ENCODE results near the gene FCRL6. TPM values are rescaled to one million over a fixed set of nuclear protein-coding genes. Genes with fewer than 3 reads are reported as not detected.
A peak's percentile ranks its signal among the peaks of the same experiment; 100 is the strongest.

The FCRL6 gene
- total and polyA plus RNA-seq, 2 experiments from 2014 or later = not detected

- in situ Hi-C loops (cut with MboI) = no loop called here
- no peak for TF ChIP-seq EZH2 (IDR thresholded peaks at IDR 0.05; ENCODE audit: insufficient read depth, poor library complexity, severe bottlenecking)
- no peak for TF ChIP-seq EZH2phosphoT487 (IDR thresholded peaks at IDR 0.05; ENCODE audit: insufficient read depth, low read depth)
- H4K20me1 ChIP-seq (ENCODE audit: insufficient read depth) = no peaks in the 10 kb centered on the region
- no peak for DNase-seq
- H3K9me2 ChIP-seq (ENCODE audit: insufficient read depth) = no peaks in the 10 kb centered on the region
- H3K79me2 ChIP-seq (ENCODE audit: insufficient read depth) = no peaks in the 10 kb centered on the region
- peaks cover 17% of the 10 kb centered on the region for H3K4me1 ChIP-seq (ENCODE audit: insufficient read depth)
- no peak overlapping the region for H3K4me3 ChIP-seq
- no peak overlapping the region; the same call in 1 of the 2 replicates for H2AFZ ChIP-seq
- no peak overlapping the region for H3K9ac ChIP-seq
- H3K27ac ChIP-seq = no peak overlapping the region
- no peaks in the 10 kb centered on the region for H3K27me3 ChIP-seq (replicated peaks; ENCODE audit: insufficient read depth)
- WGBS, 2 experiments (ENCODE audit: low coverage in 1 of 2, low lambda C conversion rate in 2 of 2, missing lambda C conversion rate in 2 of 2) = 97 to 98% methylated on average over 12 of the region's 12 CpGs
- no peaks in the 10 kb centered on the region for H3K9me3 ChIP-seq (ENCODE audit: low read depth)
- H3K4me2 ChIP-seq (ENCODE audit: unreplicated experiment) = peak overlapping the region; percentile 77
- H3K36me3 ChIP-seq (ENCODE audit: low read depth) = no peaks in the 10 kb centered on the region
- H3F3A ChIP-seq (ENCODE audit: insufficient read depth) = peaks cover 10% of the 10 kb centered on the region
Observed at GRCh38 chr1:159781992-159782391, 20.2 kb upstream of the FCRL6 start.

GRCh38 chr1:159783724-159784123 lies 18.4 kb upstream of the FCRL6 start:
- Histone ChIP-seq H3K9ac (no peak overlapping the region), H2AFZ (no peak overlapping the region), H3F3A (ENCODE audit: insufficient read depth) (peaks cover 10% of the 10 kb centered on the region), H3K9me2 (ENCODE audit: insufficient read depth) (no peaks in the 10 kb centered on the region), H3K4me1 (ENCODE audit: insufficient read depth) (peaks cover 17% of the 10 kb centered on the region), H3K4me2 (ENCODE audit: unreplicated experiment) (no peak overlapping the region), H3K9me3 (ENCODE audit: low read depth) (no peaks in the 10 kb centered on the region), H3K79me2 (ENCODE audit: insufficient read depth) (no peaks in the 10 kb centered on the region), H3K36me3 (ENCODE audit: low read depth) (no peaks in the 10 kb centered on the region), H3K27me3 (replicated peaks; ENCODE audit: insufficient read depth) (no peaks in the 10 kb centered on the region), H3K4me3 (no peak overlapping the region), H4K20me1 (ENCODE audit: insufficient read depth) (no peaks in the 10 kb centered on the region), H3K27ac (no peak overlapping the region)
- no peak for TF ChIP-seq EZH2phosphoT487 (IDR thresholded peaks at IDR 0.05; ENCODE audit: insufficient read depth, low read depth)
- no peak for TF ChIP-seq EZH2 (IDR thresholded peaks at IDR 0.05; ENCODE audit: insufficient read depth, poor library complexity, severe bottlenecking)
- DNase-seq = no peak
- WGBS, 2 experiments (ENCODE audit: low coverage in 1 of 2, low lambda C conversion rate in 2 of 2, missing lambda C conversion rate in 2 of 2) = 31 to 64% methylated on average over 1 of the region's 1 CpG
- in situ Hi-C loops (cut with MboI) = no loop called here

GRCh38 chr1:159786465-159786864 lies 15.7 kb upstream of the FCRL6 start:
- Histone ChIP-seq H3K4me1 (ENCODE audit: insufficient read depth) (peaks cover 3% of the 10 kb centered on the region; the same call in 1 of the 2 replicates), H4K20me1 (ENCODE audit: insufficient read depth) (no peaks in the 10 kb centered on the region), H3K4me2 (ENCODE audit: unreplicated experiment) (no peak overlapping the region), H3K36me3 (ENCODE audit: low read depth) (no peaks in the 10 kb centered on the region), H3F3A (ENCODE audit: insufficient read depth) (no peaks in the 10 kb centered on the region), H3K27me3 (replicated peaks; ENCODE audit: insufficient read depth) (no peaks in the 10 kb centered on the region), H3K9ac (no peak overlapping the region), H3K9me3 (ENCODE audit: low read depth) (no peaks in the 10 kb centered on the region), H3K9me2 (ENCODE audit: insufficient read depth) (no peaks in the 10 kb centered on the region), H2AFZ (no peak overlapping the region), H3K4me3 (no peak overlapping the region), H3K27ac (no peak overlapping the region), H3K79me2 (ENCODE audit: insufficient read depth) (no peaks in the 10 kb centered on the region)
- 32 to 34% methylated on average over 3 of the region's 3 CpGs for WGBS, 2 experiments (ENCODE audit: low coverage in 1 of 2, low lambda C conversion rate in 2 of 2, missing lambda C conversion rate in 2 of 2)
- in situ Hi-C loops (cut with MboI) = no loop called here
- TF ChIP-seq EZH2 (IDR thresholded peaks at IDR 0.05; ENCODE audit: insufficient read depth, poor library complexity, severe bottlenecking) (no peak), EZH2phosphoT487 (IDR thresholded peaks at IDR 0.05; ENCODE audit: insufficient read depth, low read depth) (no peak)
- no peak for DNase-seq

- no peaks in the 10 kb centered on the region for H3K9me3 ChIP-seq (ENCODE audit: low read depth)
- in situ Hi-C loops (cut with MboI) = no loop called here
- WGBS, 2 experiments (ENCODE audit: low coverage in 1 of 2, low lambda C conversion rate in 2 of 2, missing lambda C conversion rate in 2 of 2) = 35 to 42% methylated on average over 3 of the region's 3 CpGs
- H4K20me1 ChIP-seq (ENCODE audit: insufficient read depth) = no peaks in the 10 kb centered on the region
- peak; percentile 41 for DNase-seq
- no peak overlapping the region for H3K27ac ChIP-seq
- H3K4me3 ChIP-seq = no peak overlapping the region
- TF ChIP-seq EZH2phosphoT487 (IDR thresholded peaks at IDR 0.05; ENCODE audit: insufficient read depth, low read depth) = no peak
- no peak overlapping the region for H3K4me2 ChIP-seq (ENCODE audit: unreplicated experiment)
- H2AFZ ChIP-seq = no peak overlapping the region
- H3K36me3 ChIP-seq (ENCODE audit: low read depth) = no peaks in the 10 kb centered on the region
- H3K9ac ChIP-seq = no peak overlapping the region
- H3F3A ChIP-seq (ENCODE audit: insufficient read depth) = no peaks in the 10 kb centered on the region
- no peaks in the 10 kb centered on the region for H3K9me2 ChIP-seq (ENCODE audit: insufficient read depth)
- H3K27me3 ChIP-seq (replicated peaks; ENCODE audit: insufficient read depth) = no peaks in the 10 kb centered on the region
- H3K79me2 ChIP-seq (ENCODE audit: insufficient read depth) = no peaks in the 10 kb centered on the region
- H3K4me1 ChIP-seq (ENCODE audit: insufficient read depth) = peaks cover 3% of the 10 kb centered on the region; the same call in 1 of the 2 replicates
Observed at GRCh38 chr1:159786966-159787365, 15.2 kb upstream of the FCRL6 start.
